Endodermal cell (in vitro differentiated cells): ENCODE results near the gene ATP8B1. TPM values are rescaled to one million over a fixed set of nuclear protein-coding genes. Genes with fewer than 3 reads are reported as not detected.

Experiments
- DNase-seq: peaks from one replicate; pipeline ENCODE4 v3.0.0-alpha.2; 2017
- H3K27ac ChIP-seq: 2 replicates; pipeline ENCODE4 v1.5.1; 2013; ENCODE audit warnings: mild to moderate bottlenecking, low read depth, low read length, moderate library complexity
- H3K27me3 ChIP-seq: 2 replicates; pipeline ENCODE4 v1.6.1; 2013; ENCODE audit warnings: mild to moderate bottlenecking, low read length, moderate library complexity; ENCODE audit not compliant: insufficient read depth, control insufficient read depth, poor library complexity, severe bottlenecking
- H3K36me3 ChIP-seq: 2 replicates; pipeline ENCODE4 v1.7.0; 2013; ENCODE audit warnings: mild to moderate bottlenecking, low read length, moderate library complexity; ENCODE audit not compliant: control insufficient read depth, insufficient read depth
- H3K4me1 ChIP-seq: one replicate; pipeline ENCODE4 v1.7.0; 2013; ENCODE audit warnings: low read length; ENCODE audit not compliant: control insufficient read depth, insufficient read depth
- H3K4me3 ChIP-seq: 2 replicates; pipeline ENCODE4 v1.5.1; 2013; ENCODE audit warnings: mild to moderate bottlenecking, low read length, moderate library complexity
- H3K9ac ChIP-seq: 2 replicates; pipeline ENCODE4 v1.6.1; 2013; ENCODE audit warnings: mild to moderate bottlenecking, low read length, moderate library complexity; ENCODE audit not compliant: poor library complexity, severe bottlenecking; ENCODE audit errors: extremely low read depth
- H3K9me3 ChIP-seq: 2 replicates; pipeline ENCODE4 v1.6.1; 2013; ENCODE audit warnings: mild to moderate bottlenecking, low read length, moderate library complexity; ENCODE audit not compliant: control insufficient read depth
- H3K27ac Mint-ChIP-seq: 2 replicates; pipeline ENCODE4 v1.8.0; 2020; ENCODE audit warnings: mixed read lengths
- H3K27me3 Mint-ChIP-seq: 2 replicates; pipeline ENCODE4 v1.8.0; 2021; ENCODE audit warnings: mild to moderate bottlenecking, mixed read lengths; ENCODE audit not compliant: insufficient read depth
- H3K36me3 Mint-ChIP-seq: 2 replicates; pipeline ENCODE4 v1.8.0; 2020; ENCODE audit warnings: low read depth, mixed read lengths
- H3K4me1 Mint-ChIP-seq: 2 replicates; pipeline ENCODE4 v1.8.0; 2020; ENCODE audit warnings: mixed read lengths
- H3K4me3 Mint-ChIP-seq: 2 replicates; pipeline ENCODE4 v1.8.0; 2020; ENCODE audit warnings: mild to moderate bottlenecking, moderate library complexity, mixed read lengths
- H3K9me3 Mint-ChIP-seq: 2 replicates; pipeline ENCODE4 v1.8.0; 2020; ENCODE audit warnings: mild to moderate bottlenecking, mixed read lengths
- CTCF ChIP-seq: fragments of 200-600 bp; sonication (generic); conservative IDR thresholded peaks from 2 replicates; pipeline ENCODE4 v1.5.0; 2021; ENCODE audit warnings: antibody characterized with exemption, mild to moderate bottlenecking
- WGBS, 2 experiments: methylation state at CpG; one replicate each; pipeline versions ENCODE4 v1.1.5 to v1.1.7; 2013; ENCODE audit warnings: missing lambda C conversion rate in 2 of 2, mixed read lengths in 1 of 2; ENCODE audit not compliant: insufficient coverage in 1 of 2, insufficient read length in 1 of 2; 5-methylcytosine and 5-hydroxymethylcytosine counted together
- total RNA-seq, 2 donors: library from RNA; stranded (reverse); fragmentation: NEBNext Ultra II Directional in 1 of 2; extraction: Animal tissue kit (Norgen Biotek cat#: 25700) in 1 of 2; gene quantifications; 2 replicates in 1 of 2; 3 replicates in 1 of 2; pipeline ENCODE4 v1.2.1, GENCODE V29; 2021

ATP8B1 gene
- total RNA-seq, 2 donors from 2014 or later = 1.7 to 13.5 TPM

- H3K27ac ChIP-seq = no peak overlapping the region
- no peak overlapping the region for H3K4me3 ChIP-seq
- H3K36me3 Mint-ChIP-seq = peaks cover 40% of the 10 kb centered on the region
- 90 to 92% methylated on average over 4 of the region's 4 CpGs for WGBS, 2 experiments
- peaks cover 4% of the 10 kb centered on the region for H3K9me3 Mint-ChIP-seq
- DNase-seq = no peak
- H3K36me3 ChIP-seq = peaks cover under 1% of the 10 kb centered on the region
- TF ChIP-seq CTCF = no peak
- H3K9ac ChIP-seq = no peak overlapping the region
- no peaks in the 10 kb centered on the region for H3K27me3 ChIP-seq
- no peak overlapping the region for H3K4me3 Mint-ChIP-seq
- peaks cover 11% of the 10 kb centered on the region for H3K9me3 ChIP-seq
- H3K4me1 ChIP-seq = peaks cover 12% of the 10 kb centered on the region
- no peak overlapping the region for H3K27ac Mint-ChIP-seq
- H3K4me1 Mint-ChIP-seq = peaks cover 29% of the 10 kb centered on the region
- no peaks in the 10 kb centered on the region for H3K27me3 Mint-ChIP-seq
Measured at GRCh38 chr18:57668021-57668420, 135.1 kb downstream of the ATP8B1 start.

- no peak for DNase-seq
- Mint-ChIP-seq H3K4me3 (no peak overlapping the region), H3K9me3 (peaks cover under 1% of the 10 kb centered on the region), H3K4me1 (peaks cover 29% of the 10 kb centered on the region), H3K27ac (no peak overlapping the region), H3K27me3 (no peaks in the 10 kb centered on the region), H3K36me3 (peaks cover 32% of the 10 kb centered on the region)
- 92 to 95% methylated on average over 3 to 6 of the region's 6 CpGs for WGBS, 2 experiments
- no peak for TF ChIP-seq CTCF
- no peaks in the 10 kb centered on the region for H3K36me3 ChIP-seq
- H3K9me3 ChIP-seq = peaks cover 3% of the 10 kb centered on the region
- H3K4me3 ChIP-seq = no peak overlapping the region
- no peak overlapping the region for H3K9ac ChIP-seq
- peaks cover 12% of the 10 kb centered on the region for H3K4me1 ChIP-seq
- H3K27ac ChIP-seq = no peak overlapping the region
- H3K27me3 ChIP-seq = no peaks in the 10 kb centered on the region
Measured at GRCh38 chr18:57666818-57667497, 136.2 kb downstream of the ATP8B1 start.

- H3K27me3 ChIP-seq = no peaks in the 10 kb centered on the region
- no peaks in the 10 kb centered on the region for H3K36me3 ChIP-seq
- H3K9ac ChIP-seq = no peak overlapping the region
- TF ChIP-seq CTCF = no peak
- H3K4me1 Mint-ChIP-seq = peaks cover 29% of the 10 kb centered on the region
- peaks cover 30% of the 10 kb centered on the region for H3K36me3 Mint-ChIP-seq
- H3K4me1 ChIP-seq = peaks cover 12% of the 10 kb centered on the region
- H3K4me3 Mint-ChIP-seq = no peak overlapping the region
- DNase-seq = no peak
- H3K27me3 Mint-ChIP-seq = no peaks in the 10 kb centered on the region
- H3K4me3 ChIP-seq = no peak overlapping the region
- no peaks in the 10 kb centered on the region for H3K9me3 ChIP-seq
- no peaks in the 10 kb centered on the region for H3K9me3 Mint-ChIP-seq
- H3K27ac ChIP-seq = no peak overlapping the region
- H3K27ac Mint-ChIP-seq = no peak overlapping the region
- 91 to 100% methylated on average over 1 to 2 of the region's 2 CpGs for WGBS, 2 experiments
Measured at GRCh38 chr18:57664568-57665165, 138.4 kb downstream of the ATP8B1 start.
